ENCODE measurements around the gene GGA1.
"Not testable (repeated sequence)": the region's sequence is repeated elsewhere in the genome, so short reads cannot be mapped to it uniquely, and the experiment has no call there.

Gene GGA1

GRCh38 chr22:37610153-37610475 lies 1.5 kb downstream of the GGA1 start:
- not testable (repeated sequence) for DNase-seq

GRCh38 chr22:37610480-37611129 lies 2.0 kb downstream of the GGA1 start:
- no peak for DNase-seq

GRCh38 chr22:37611207-37611606 lies 2.6 kb downstream of the GGA1 start:
- DNase-seq: no peak

GRCh38 chr22:37616201-37617083 lies 7.8 kb downstream of the GGA1 start:
- no peak for DNase-seq

- no peak for DNase-seq
These were observed 8.8 kb downstream of the GGA1 start for GRCh38 chr22:37617431-37617830.

- no peak for DNase-seq
These were observed 9.5 kb downstream of the GGA1 start for GRCh38 chr22:37618072-37618656.

GRCh38 chr22:37618674-37619073 lies 10.0 kb downstream of the GGA1 start:
- no peak for DNase-seq

- DNase-seq: no peak
These were observed 11.4 kb downstream of the GGA1 start for GRCh38 chr22:37619991-37620390.

- no peak for DNase-seq
These were observed 12.8 kb downstream of the GGA1 start for GRCh38 chr22:37621352-37621860.

GRCh38 chr22:37623075-37624016 lies 14.7 kb downstream of the GGA1 start:
- peak; percentile 13 for DNase-seq

GRCh38 chr22:37624017-37624365 lies 15.4 kb downstream of the GGA1 start:
- no peak for DNase-seq

GRCh38 chr22:37624876-37625275 lies 16.2 kb downstream of the GGA1 start:
- DNase-seq: no peak

- no peak for DNase-seq
These were observed 17.1 kb downstream of the GGA1 start for GRCh38 chr22:37625737-37626136.

GRCh38 chr22:37626144-37626543 lies 17.5 kb downstream of the GGA1 start:
- DNase-seq: no peak

- no peak for DNase-seq
These were observed 18.0 kb downstream of the GGA1 start for GRCh38 chr22:37626556-37627075.

GRCh38 chr22:37627121-37627520 lies 18.5 kb downstream of the GGA1 start:
- no peak for DNase-seq

GRCh38 chr22:37627545-37627944 lies 18.9 kb downstream of the GGA1 start:
- DNase-seq: no peak

GRCh38 chr22:37628830-37629229 lies 20.2 kb downstream of the GGA1 start:
- no peak for DNase-seq

- DNase-seq: no peak
These were observed 21.3 kb downstream of the GGA1 start for GRCh38 chr22:37629928-37630327.

GRCh38 chr22:37630839-37631435 lies 22.3 kb downstream of the GGA1 start:
- DNase-seq: no peak

- no peak for DNase-seq
These were observed 23.0 kb downstream of the GGA1 start for GRCh38 chr22:37631448-37632173.

All from kidney glomerular epithelial cell (primary cell).